Measurements from ENCODE around the gene ARHGEF7.

ARHGEF7 gene

DNA sequence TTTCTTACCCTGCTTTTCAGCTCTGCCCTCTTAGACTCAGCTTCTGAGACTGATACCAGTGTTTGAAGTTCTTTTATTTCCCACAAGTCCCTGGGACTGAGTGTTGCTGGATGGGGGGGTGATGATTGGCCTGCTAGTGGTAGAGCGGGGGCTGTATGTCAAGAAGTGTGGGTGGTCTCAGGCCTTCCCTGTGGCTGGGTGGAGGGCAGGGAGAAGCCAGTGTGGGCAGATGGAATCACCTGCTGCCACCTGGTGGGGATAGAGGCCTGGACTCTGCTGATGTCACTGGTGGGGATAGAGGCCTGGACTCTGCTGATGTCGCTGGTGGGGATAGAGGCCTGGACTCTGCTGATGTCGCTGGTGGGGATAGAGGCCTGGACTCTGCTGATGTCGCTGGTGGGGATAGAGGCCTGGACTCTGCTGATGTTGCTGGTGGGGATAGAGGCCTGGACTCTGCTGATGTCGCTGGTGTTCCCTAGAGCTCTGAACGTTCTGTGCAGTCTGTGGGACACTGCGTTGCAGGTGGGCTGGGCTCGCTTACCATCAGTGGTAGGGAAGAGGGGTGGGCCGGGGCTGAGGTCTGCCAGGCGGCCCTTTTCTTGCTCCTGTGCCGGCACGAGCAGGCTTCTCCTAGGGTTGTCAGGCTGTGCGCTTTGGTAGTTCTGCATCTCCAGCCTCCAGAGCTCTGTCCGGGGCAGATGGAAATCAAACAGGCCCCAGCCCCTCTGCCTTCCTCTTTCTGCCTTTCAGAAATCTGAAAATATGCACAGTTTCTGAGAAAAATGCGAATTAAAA, 101.3 kb downstream of the ARHGEF7 start:
- Histone ChIP-seq H3K36me3 (no peaks in the 10 kb centered on the region), H3K4me1 (no peaks in the 10 kb centered on the region), H3K4me3 (ENCODE audit: low read depth, low read length) (no peak overlapping the region), H3K9me3 (no peaks in the 10 kb centered on the region), H3K27me3 (no peaks in the 10 kb centered on the region)
- TF ChIP-seq, protein P1, sequence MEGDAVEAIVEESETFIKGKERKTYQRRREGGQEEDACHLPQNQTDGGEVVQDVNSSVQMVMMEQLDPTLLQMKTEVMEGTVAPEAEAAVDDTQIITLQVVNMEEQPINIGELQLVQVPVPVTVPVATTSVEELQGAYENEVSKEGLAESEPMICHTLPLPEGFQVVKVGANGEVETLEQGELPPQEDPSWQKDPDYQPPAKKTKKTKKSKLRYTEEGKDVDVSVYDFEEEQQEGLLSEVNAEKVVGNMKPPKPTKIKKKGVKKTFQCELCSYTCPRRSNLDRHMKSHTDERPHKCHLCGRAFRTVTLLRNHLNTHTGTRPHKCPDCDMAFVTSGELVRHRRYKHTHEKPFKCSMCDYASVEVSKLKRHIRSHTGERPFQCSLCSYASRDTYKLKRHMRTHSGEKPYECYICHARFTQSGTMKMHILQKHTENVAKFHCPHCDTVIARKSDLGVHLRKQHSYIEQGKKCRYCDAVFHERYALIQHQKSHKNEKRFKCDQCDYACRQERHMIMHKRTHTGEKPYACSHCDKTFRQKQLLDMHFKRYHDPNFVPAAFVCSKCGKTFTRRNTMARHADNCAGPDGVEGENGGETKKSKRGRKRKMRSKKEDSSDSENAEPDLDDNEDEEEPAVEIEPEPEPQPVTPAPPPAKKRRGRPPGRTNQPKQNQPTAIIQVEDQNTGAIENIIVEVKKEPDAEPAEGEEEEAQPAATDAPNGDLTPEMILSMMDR (IDR thresholded peaks at IDR 0.05; ENCODE audit: low read depth, low read length) = peak; percentile 55
- DNase-seq = peak; percentile 60

DNA sequence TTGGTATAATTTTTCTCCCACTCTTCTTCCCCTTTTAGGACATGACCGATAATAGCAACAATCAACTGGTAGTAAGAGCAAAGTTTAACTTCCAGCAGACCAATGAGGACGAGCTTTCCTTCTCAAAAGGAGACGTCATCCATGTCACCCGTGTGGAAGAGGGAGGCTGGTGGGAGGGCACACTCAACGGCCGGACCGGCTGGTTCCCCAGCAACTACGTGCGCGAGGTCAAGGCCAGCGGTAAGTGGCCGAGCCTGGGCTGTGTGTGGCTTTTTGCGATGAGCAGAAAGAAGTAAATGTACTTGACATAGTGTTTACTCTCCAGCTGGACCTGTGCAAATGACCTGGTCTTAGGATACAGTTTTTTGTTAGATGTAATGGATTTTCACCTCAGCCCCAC, 102.5 kb downstream of the ARHGEF7 start:
- Histone ChIP-seq H3K4me1 (no peaks in the 10 kb centered on the region), H3K4me3 (ENCODE audit: low read depth, low read length) (no peak overlapping the region), H3K9me3 (no peaks in the 10 kb centered on the region), H3K36me3 (no peaks in the 10 kb centered on the region), H3K27me3 (no peaks in the 10 kb centered on the region)
- DNase-seq = no peak
- TF ChIP-seq, protein P1 (IDR thresholded peaks at IDR 0.05; ENCODE audit: low read depth, low read length) = no peak

DNA sequence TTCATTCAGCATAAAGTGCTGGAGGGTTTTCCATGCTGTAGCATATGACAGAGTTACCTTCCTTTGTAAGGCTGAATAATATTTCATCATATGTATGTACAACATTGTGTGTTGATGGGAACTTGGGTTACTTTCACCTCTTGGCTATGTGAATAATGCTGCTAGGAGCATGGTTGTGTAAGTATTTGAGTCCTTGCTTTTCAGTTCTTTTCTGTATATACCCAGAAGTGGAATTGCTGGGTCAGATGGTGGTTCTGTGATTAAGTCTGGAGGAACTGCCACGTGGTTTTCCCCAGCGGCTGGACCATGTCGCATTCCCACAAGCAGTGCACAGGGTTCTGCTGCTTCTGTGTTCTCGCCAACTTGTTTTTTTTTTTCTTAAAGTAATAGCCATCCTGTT, 104.2 kb downstream of the ARHGEF7 start:
- Histone ChIP-seq H3K9me3 (no peaks in the 10 kb centered on the region), H3K4me3 (ENCODE audit: low read depth, low read length) (no peak overlapping the region), H3K27me3 (no peaks in the 10 kb centered on the region), H3K36me3 (no peaks in the 10 kb centered on the region), H3K4me1 (no peaks in the 10 kb centered on the region)
- TF ChIP-seq, protein P1 (IDR thresholded peaks at IDR 0.05; ENCODE audit: low read depth, low read length) = no peak
- no peak for DNase-seq

DNA sequence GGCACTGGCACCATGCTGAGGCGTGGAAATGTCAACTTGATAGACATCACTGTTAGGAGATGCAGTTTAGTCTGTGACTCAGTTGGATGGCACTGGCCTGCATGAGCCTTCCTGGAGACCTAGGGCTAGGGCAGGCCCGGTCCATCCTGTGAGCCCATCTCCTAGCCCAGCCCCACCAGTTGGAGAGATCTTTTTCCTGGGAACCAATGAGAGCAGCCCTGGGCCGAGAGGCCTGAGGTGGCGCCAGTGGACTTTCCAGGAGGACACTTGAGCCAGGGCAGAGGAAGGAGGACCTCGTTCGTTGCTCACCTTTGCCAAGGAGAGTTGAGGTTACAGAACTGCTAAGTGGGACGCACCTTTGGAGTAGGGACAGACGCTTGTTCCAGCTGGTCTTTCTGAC, 104.8 kb downstream of the ARHGEF7 start:
- Histone ChIP-seq H3K4me1 (no peaks in the 10 kb centered on the region), H3K36me3 (no peaks in the 10 kb centered on the region), H3K4me3 (ENCODE audit: low read depth, low read length) (no peak overlapping the region), H3K27me3 (no peaks in the 10 kb centered on the region), H3K9me3 (no peaks in the 10 kb centered on the region)
- no peak for DNase-seq
- TF ChIP-seq, protein P1 (IDR thresholded peaks at IDR 0.05; ENCODE audit: low read depth, low read length) = no peak

DNA sequence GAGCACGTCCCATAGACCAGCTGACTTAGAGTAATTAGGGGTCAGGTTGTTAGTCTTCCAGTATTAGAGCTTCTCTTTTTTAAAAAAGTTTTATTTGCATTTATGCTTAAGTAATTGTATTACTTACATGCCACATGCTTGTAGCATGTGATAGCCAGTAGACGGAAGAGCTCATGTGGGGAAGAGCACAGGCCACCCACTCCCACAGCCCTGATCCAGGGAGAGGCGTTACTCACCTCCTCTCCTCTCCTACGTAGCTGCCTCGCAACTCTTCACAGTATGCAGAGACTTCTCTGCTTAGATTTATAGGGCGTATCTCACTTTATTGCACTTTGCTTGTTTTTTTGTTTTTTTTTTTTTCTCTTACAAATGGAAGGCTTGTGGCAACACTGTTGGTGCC, 110.1 kb downstream of the ARHGEF7 start:
- DNase-seq = no peak
- no peaks in the 10 kb centered on the region for H3K9me3 ChIP-seq
- TF ChIP-seq, protein P1 (IDR thresholded peaks at IDR 0.05; ENCODE audit: low read depth, low read length) = no peak

DNA sequence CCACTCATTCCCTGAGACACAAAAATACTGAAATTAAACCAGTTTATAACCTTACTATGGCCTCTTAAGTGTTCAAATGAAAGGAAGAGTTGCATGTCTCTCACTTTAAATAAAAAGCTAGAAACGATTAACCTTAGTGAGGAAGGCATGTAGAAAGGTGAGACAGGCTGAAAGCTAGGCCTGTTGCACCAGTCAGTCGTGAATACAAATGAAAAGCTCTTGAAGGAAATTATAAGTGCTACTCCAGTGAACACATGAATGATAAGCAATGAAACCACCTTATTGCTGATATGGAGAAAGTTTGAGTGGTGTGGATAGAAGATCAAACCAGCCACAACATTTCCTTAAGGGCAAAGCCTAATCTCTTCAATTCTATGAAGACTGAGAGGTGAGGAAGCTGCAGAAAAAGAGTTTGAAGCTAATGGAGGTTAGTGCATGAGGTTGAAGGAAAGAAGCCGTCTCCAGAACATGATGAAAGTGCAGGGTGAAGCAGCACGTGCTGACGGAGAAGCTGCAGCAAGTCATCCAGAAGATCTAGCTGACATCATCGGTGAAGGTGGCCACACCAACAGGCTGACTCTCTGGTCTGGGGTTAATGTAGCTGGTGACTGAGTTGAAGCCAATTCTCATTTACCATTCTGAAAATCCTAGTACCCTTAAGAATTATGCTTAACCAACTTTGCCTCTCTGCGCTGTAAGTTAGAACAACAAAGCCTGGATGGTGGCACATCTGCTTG, 110.9 kb downstream of the ARHGEF7 start:
- TF ChIP-seq, protein P1 (IDR thresholded peaks at IDR 0.05; ENCODE audit: low read depth, low read length) = no peak
- H3K4me1 ChIP-seq = no peaks in the 10 kb centered on the region
- no peaks in the 10 kb centered on the region for H3K27me3 ChIP-seq
- no peak overlapping the region for H3K4me3 ChIP-seq (ENCODE audit: low read depth, low read length)
- no peaks in the 10 kb centered on the region for H3K9me3 ChIP-seq
- no peaks in the 10 kb centered on the region for H3K36me3 ChIP-seq
- DNase-seq = no peak

More for the DNA sequence above, 110.1 kb downstream of the ARHGEF7 start:
- H3K4me3 ChIP-seq (ENCODE audit: low read depth, low read length) = no peak overlapping the region
- no peaks in the 10 kb centered on the region for H3K27me3 ChIP-seq
- H3K36me3 ChIP-seq = no peaks in the 10 kb centered on the region
- H3K4me1 ChIP-seq = no peaks in the 10 kb centered on the region

Data from BE2C (cell line).